DND-41 (cell line): ENCODE data around the gene DPEP3.
A peak's percentile ranks its signal among the peaks of the same experiment; 100 is the strongest.

Source experiments
- ATAC-seq: fragments of 200-7000 bp; cut with Tn5 transposase; 3 replicates; pipeline ENCODE4 v1.9.1; 2021; ENCODE audit warnings: low read depth; ENCODE audit not compliant: insufficient read depth
- DNase-seq: peaks from one replicate; pipeline ENCODE4 v3.0.0-alpha.2; 2020
- H2AFZ ChIP-seq: 2 replicates; pipeline ENCODE4 v1.6.0; 2012; ENCODE audit warnings: low read depth, low read length
- H3K27ac ChIP-seq: 2 replicates; pipeline ENCODE4 v1.5.1; 2012; ENCODE audit warnings: low read length, inconsistent platforms
- H3K27me3 ChIP-seq: fragments of 200-600 bp; sonication (generic); 2 replicates; pipeline ENCODE4 v1.6.0; 2012; ENCODE audit warnings: low read length, mild to moderate bottlenecking, inconsistent platforms; ENCODE audit not compliant: insufficient read depth, poor library complexity
- H3K36me3 ChIP-seq: 2 replicates; pipeline ENCODE4 v1.5.1; 2012; ENCODE audit warnings: low read length, inconsistent platforms; ENCODE audit not compliant: insufficient read depth
- H3K4me1 ChIP-seq: 2 replicates; pipeline ENCODE4 v1.5.1; 2012; ENCODE audit warnings: mild to moderate bottlenecking, low read length; ENCODE audit not compliant: insufficient read depth
- H3K4me2 ChIP-seq: 2 replicates; pipeline ENCODE4 v1.6.0; 2012; ENCODE audit warnings: mild to moderate bottlenecking, moderate library complexity, low read length, inconsistent platforms; ENCODE audit not compliant: insufficient read depth
- H3K4me3 ChIP-seq, 2 experiments: fragments of 200-600 bp in 1 of 2; shearing (Covaris generic) in 1 of 2; 2 replicates each; pipeline ENCODE4 v1.5.1; 2012 to 2016; ENCODE audit warnings: inconsistent platforms in 2 of 2, low read length in 2 of 2, mild to moderate bottlenecking in 2 of 2, low read depth in 1 of 2, moderate library complexity in 1 of 2
- H3K79me2 ChIP-seq: 2 replicates; pipeline ENCODE4 v1.6.0; 2012; ENCODE audit warnings: low read length, inconsistent platforms; ENCODE audit not compliant: insufficient read depth
- H3K9ac ChIP-seq: 2 replicates; pipeline ENCODE4 v1.6.0; 2012; ENCODE audit warnings: low read depth, mild to moderate bottlenecking, inconsistent platforms, low read length, moderate library complexity
- H3K9me3 ChIP-seq: 2 replicates; pipeline ENCODE4 v1.5.1; 2012; ENCODE audit warnings: low read length, moderate library complexity, mild to moderate bottlenecking, inconsistent platforms; ENCODE audit not compliant: insufficient read depth, severe bottlenecking
- H4K20me1 ChIP-seq: 2 replicates; pipeline ENCODE4 v1.6.0; 2012; ENCODE audit warnings: low read length; ENCODE audit not compliant: insufficient read depth
- EZH2 ChIP-seq: IDR thresholded peaks from 3 replicates; pipeline ENCODE4 v1.6.1; 2012; ENCODE audit warnings: borderline replicate concordance, low read depth, mild to moderate bottlenecking, moderate library complexity, low read length, inconsistent platforms; ENCODE audit not compliant: severe bottlenecking
- TF ChIP-seq, protein P1 (sequence below): IDR thresholded peaks from 2 replicates; pipeline ENCODE4 v1.5.1; 2012; ENCODE audit warnings: borderline replicate concordance, low read length, moderate library complexity, mild to moderate bottlenecking; ENCODE audit not compliant: poor library complexity, severe bottlenecking; ENCODE audit errors: extremely low read depth

DPEP3 gene

DNA sequence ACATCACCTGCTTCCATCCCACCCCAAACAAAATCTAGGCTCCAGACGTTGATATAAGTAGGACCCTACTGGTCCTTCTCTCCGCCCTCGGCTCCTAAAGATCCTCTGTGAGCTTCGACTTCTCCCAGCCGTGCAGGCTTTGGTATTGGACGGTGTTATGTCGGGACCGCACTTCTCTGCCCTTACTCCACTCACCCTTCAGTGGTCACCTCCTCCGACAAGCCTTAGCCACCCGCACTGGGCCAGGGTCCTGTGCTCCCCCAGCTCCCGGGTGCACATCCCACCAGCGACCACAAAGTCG is 45.2 kb downstream of the DPEP3 start:
- H2AFZ ChIP-seq: no peak overlapping the region
- no peaks in the 10 kb centered on the region for H3K9me3 ChIP-seq
- DNase-seq (no peak), ATAC-seq (no peak)
- H3K36me3 ChIP-seq: peaks cover 52% of the 10 kb centered on the region
- H3K4me2 ChIP-seq: peak overlapping the region; percentile 98
- H3K27me3 ChIP-seq: no peaks in the 10 kb centered on the region
- peak overlapping the region; percentile 84; the same call in 1 of the 2 replicates for H3K9ac ChIP-seq
- TF ChIP-seq EZH2: no peak
- TF ChIP-seq, protein P1, sequence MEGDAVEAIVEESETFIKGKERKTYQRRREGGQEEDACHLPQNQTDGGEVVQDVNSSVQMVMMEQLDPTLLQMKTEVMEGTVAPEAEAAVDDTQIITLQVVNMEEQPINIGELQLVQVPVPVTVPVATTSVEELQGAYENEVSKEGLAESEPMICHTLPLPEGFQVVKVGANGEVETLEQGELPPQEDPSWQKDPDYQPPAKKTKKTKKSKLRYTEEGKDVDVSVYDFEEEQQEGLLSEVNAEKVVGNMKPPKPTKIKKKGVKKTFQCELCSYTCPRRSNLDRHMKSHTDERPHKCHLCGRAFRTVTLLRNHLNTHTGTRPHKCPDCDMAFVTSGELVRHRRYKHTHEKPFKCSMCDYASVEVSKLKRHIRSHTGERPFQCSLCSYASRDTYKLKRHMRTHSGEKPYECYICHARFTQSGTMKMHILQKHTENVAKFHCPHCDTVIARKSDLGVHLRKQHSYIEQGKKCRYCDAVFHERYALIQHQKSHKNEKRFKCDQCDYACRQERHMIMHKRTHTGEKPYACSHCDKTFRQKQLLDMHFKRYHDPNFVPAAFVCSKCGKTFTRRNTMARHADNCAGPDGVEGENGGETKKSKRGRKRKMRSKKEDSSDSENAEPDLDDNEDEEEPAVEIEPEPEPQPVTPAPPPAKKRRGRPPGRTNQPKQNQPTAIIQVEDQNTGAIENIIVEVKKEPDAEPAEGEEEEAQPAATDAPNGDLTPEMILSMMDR: no peak
- peak overlapping the region; percentile 92; the same call in 1 of the 2 replicates for H3K27ac ChIP-seq
- H3K79me2 ChIP-seq: peaks cover 32% of the 10 kb centered on the region
- H3K4me3 ChIP-seq: peak overlapping the region in 1 of 2 experiments; percentile 91; a peak in 2 of 4 replicates
- H4K20me1 ChIP-seq: peaks cover 19% of the 10 kb centered on the region
- peaks cover 26% of the 10 kb centered on the region for H3K4me1 ChIP-seq

DNA sequence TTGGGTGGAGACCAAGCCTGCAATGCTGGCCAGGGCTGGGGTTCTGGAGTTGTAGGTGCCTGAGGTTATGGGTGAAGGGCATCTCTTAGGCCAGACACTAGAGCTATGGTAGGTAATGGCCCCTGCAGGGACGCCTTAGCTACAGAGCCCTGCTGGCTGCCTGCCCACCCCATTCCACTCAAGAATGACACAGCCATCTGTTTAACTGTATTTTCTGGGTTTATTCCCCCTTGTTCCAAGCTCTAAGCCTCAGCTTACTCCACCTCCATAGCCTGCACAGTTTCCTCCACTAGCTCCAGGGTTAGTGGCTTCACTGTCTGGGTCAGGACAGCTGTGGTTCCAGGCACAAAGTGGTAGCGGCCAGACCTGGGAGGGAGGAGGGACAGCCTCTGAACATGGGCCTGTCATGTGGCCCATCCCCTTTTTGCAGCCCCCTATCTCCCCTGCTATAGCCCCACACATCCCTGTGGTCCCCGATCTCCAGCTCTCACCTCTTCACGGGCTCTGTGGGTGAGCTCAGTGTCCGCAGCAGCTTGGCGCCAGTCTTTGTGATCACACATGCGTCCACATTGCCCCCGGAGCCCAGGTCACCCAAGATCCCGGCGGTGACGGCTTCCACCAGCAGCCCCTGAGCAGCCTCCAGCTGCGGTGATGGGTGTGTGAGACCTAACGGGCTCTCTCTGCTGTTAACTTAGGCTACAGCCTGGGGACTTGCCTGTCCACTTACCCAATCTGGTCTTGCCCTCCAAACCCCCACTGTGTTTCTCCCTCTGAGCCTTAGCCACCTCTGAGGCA is 45.8 kb downstream of the DPEP3 start:
- no peak for DNase-seq
- Histone ChIP-seq H3K9me3 (no peaks in the 10 kb centered on the region), H3K4me2 (peak overlapping the region; percentile 98; the same call in 1 of the 2 replicates), H3K36me3 (peaks cover 53% of the 10 kb centered on the region), H3K27ac (no peak overlapping the region), H3K4me1 (peaks cover 26% of the 10 kb centered on the region), H3K4me3 (no peak overlapping the region), H4K20me1 (peaks cover 19% of the 10 kb centered on the region), H3K27me3 (no peaks in the 10 kb centered on the region), H3K79me2 (peaks cover 32% of the 10 kb centered on the region), H2AFZ (no peak overlapping the region), H3K9ac (peak overlapping the region; percentile 84; the same call in 1 of the 2 replicates)
- TF ChIP-seq, protein P1: no peak
- no peak for TF ChIP-seq EZH2
- ATAC-seq: no peak

DNA sequence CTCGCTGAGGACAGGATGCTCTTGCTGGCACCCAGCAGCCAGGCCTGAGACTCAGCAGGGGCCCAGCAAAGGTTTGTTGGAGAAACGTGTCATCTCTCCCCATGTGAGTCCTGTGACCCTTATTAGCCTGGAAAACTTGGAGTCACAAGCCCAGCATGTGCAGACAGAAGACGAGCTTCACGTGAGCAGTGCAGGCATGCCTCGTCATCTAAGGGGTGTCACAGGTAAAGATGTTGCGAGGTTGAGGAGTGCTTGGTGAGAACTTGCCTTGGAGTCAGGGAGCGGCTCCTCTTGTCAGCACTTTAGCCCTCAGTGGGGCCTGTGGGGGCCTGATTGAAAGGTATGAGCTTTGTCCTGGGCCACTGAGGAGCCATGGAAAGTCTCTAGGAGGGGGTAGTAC is 46.5 kb downstream of the DPEP3 start:
- Histone ChIP-seq H3K79me2 (peaks cover 32% of the 10 kb centered on the region), H3K4me2 (no peak overlapping the region), H3K4me3 (no peak overlapping the region), H3K27me3 (no peaks in the 10 kb centered on the region), H2AFZ (no peak overlapping the region), H3K9ac (no peak overlapping the region), H4K20me1 (peaks cover 19% of the 10 kb centered on the region), H3K9me3 (no peaks in the 10 kb centered on the region), H3K36me3 (peaks cover 58% of the 10 kb centered on the region), H3K27ac (no peak overlapping the region), H3K4me1 (peaks cover 26% of the 10 kb centered on the region)
- TF ChIP-seq, protein P1: no peak
- TF ChIP-seq EZH2: no peak
- no peak for DNase-seq
- ATAC-seq: no peak
